ENCODE results near the gene ZNF268.

DNA sequence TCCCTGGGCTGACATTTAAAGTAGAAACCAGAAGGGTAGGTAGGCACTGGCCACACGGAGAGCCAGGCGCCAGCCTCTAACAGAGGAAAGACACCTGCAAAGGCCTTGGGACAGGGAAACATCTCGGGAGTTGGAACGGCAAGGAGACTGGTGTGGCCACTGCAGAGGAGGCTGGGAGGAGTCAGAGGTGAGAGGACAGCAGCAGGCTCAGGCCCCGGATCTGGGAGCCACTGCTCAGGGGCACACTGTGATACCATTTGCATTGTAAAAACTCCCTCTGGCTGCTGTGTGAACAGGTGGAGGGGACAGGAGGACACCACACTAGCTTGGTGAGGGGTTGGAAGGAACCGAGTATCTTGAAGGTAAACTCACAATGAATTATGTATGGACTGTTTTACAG, 51.7 kb downstream of the ZNF268 start:
- TF ChIP-seq, protein P1, sequence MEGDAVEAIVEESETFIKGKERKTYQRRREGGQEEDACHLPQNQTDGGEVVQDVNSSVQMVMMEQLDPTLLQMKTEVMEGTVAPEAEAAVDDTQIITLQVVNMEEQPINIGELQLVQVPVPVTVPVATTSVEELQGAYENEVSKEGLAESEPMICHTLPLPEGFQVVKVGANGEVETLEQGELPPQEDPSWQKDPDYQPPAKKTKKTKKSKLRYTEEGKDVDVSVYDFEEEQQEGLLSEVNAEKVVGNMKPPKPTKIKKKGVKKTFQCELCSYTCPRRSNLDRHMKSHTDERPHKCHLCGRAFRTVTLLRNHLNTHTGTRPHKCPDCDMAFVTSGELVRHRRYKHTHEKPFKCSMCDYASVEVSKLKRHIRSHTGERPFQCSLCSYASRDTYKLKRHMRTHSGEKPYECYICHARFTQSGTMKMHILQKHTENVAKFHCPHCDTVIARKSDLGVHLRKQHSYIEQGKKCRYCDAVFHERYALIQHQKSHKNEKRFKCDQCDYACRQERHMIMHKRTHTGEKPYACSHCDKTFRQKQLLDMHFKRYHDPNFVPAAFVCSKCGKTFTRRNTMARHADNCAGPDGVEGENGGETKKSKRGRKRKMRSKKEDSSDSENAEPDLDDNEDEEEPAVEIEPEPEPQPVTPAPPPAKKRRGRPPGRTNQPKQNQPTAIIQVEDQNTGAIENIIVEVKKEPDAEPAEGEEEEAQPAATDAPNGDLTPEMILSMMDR (IDR thresholded peaks at IDR 0.05; ENCODE audit: low read depth, low read length, missing input control), result no peak
- TF ChIP-seq, protein P2, sequence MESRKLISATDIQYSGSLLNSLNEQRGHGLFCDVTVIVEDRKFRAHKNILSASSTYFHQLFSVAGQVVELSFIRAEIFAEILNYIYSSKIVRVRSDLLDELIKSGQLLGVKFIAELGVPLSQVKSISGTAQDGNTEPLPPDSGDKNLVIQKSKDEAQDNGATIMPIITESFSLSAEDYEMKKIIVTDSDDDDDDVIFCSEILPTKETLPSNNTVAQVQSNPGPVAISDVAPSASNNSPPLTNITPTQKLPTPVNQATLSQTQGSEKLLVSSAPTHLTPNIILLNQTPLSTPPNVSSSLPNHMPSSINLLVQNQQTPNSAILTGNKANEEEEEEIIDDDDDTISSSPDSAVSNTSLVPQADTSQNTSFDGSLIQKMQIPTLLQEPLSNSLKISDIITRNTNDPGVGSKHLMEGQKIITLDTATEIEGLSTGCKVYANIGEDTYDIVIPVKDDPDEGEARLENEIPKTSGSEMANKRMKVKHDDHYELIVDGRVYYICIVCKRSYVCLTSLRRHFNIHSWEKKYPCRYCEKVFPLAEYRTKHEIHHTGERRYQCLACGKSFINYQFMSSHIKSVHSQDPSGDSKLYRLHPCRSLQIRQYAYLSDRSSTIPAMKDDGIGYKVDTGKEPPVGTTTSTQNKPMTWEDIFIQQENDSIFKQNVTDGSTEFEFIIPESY (IDR thresholded peaks at IDR 0.05), result no peak
- TF ChIP-seq ATF3 (IDR thresholded peaks at IDR 0.05) (no peak), REST (IDR thresholded peaks at IDR 0.05) (no peak), EGR1 (IDR thresholded peaks at IDR 0.05; ENCODE audit: low read depth in 2 of 2) (no peak), MAX (IDR thresholded peaks at IDR 0.05) (no peak), YY1 (IDR thresholded peaks at IDR 0.05) (no peak), RXRA (IDR thresholded peaks at IDR 0.05) (no peak), SP1 (IDR thresholded peaks at IDR 0.05) (no peak), RAD21 (IDR thresholded peaks at IDR 0.05) (no peak), NR2F2 (IDR thresholded peaks at IDR 0.05) (no peak), GABPA (IDR thresholded peaks at IDR 0.05 in 1 of 2, conservative IDR thresholded peaks at IDR 0.05 in 1 of 2) (no peak)

All from liver (tissue), 3 donors.